GM19324 (cell line): ENCODE measurements around the gene LRBA.
"Not testable (repeated sequence)": the region's sequence is repeated elsewhere in the genome, so short reads cannot be mapped to it uniquely, and the experiment has no call there.

Source experiments
- ATAC-seq: cut with Tn5 transposase; IDR thresholded peaks from one replicate; pipeline ENCODE4 v1.9.1; 2021; ENCODE audit warnings: mild to moderate bottlenecking, moderate library complexity; ENCODE audit not compliant: unreplicated experiment, low FRiP score

LRBA gene

GRCh38 chr4:150579551-150580234, 435.4 kb downstream of the LRBA start:
- no peak for ATAC-seq

GRCh38 chr4:150578745-150579501, 436.2 kb downstream of the LRBA start:
- ATAC-seq, result no peak

- no peak for ATAC-seq
Observed at GRCh38 chr4:150577796-150578195, 437.3 kb downstream of the LRBA start.

GRCh38 chr4:150574678-150575077, 440.4 kb downstream of the LRBA start:
- no peak for ATAC-seq

- peak; percentile 18 for ATAC-seq
Observed at GRCh38 chr4:150573534-150573933, 441.6 kb downstream of the LRBA start.

- peak; percentile 68 for ATAC-seq
Observed at GRCh38 chr4:150572704-150573504, 442.2 kb downstream of the LRBA start.

GRCh38 chr4:150570862-150571261, 444.2 kb downstream of the LRBA start:
- ATAC-seq, result no peak

- ATAC-seq, result no peak
Observed at GRCh38 chr4:150569998-150570535, 445.0 kb downstream of the LRBA start.

- ATAC-seq, result no peak
Observed at GRCh38 chr4:150569384-150569987, 445.6 kb downstream of the LRBA start.

GRCh38 chr4:150567070-150567469, 448.0 kb downstream of the LRBA start:
- ATAC-seq, result no peak

- not testable (repeated sequence) for ATAC-seq
Observed at GRCh38 chr4:150564967-150565366, 450.1 kb downstream of the LRBA start.

GRCh38 chr4:150562751-150563150, 452.3 kb downstream of the LRBA start:
- ATAC-seq, result no peak

- ATAC-seq, result no peak
Observed at GRCh38 chr4:150562250-150562649, 452.8 kb downstream of the LRBA start.

- ATAC-seq, result no peak
Observed at GRCh38 chr4:150561143-150561737, 453.8 kb downstream of the LRBA start.

GRCh38 chr4:150557811-150558210, 457.3 kb downstream of the LRBA start:
- ATAC-seq, result not testable (repeated sequence)

GRCh38 chr4:150547154-150547838, 467.8 kb downstream of the LRBA start:
- no peak for ATAC-seq

- no peak for ATAC-seq
Observed at GRCh38 chr4:150546286-150546685, 468.8 kb downstream of the LRBA start.

GRCh38 chr4:150543042-150543441, 472.0 kb downstream of the LRBA start:
- ATAC-seq, result no peak

GRCh38 chr4:150541681-150542080, 473.4 kb downstream of the LRBA start:
- no peak for ATAC-seq

GRCh38 chr4:150540959-150541360, 474.1 kb downstream of the LRBA start:
- ATAC-seq, result no peak
